Fibroblast of lung (primary cell): Measurements from ENCODE around the gene WWP2. TPM values are rescaled to one million over a fixed set of nuclear protein-coding genes. Genes with fewer than 3 reads are reported as not detected.

Experiments
- DNase-seq, 2 donors: peaks; one replicate each; pipeline versions ENCODE4 v3.0.0 to v3.0.0-alpha.2; 2010; ENCODE audit warnings: low read depth in 2 of 2
- H2AFZ ChIP-seq: 2 replicates; pipeline ENCODE4 v1.5.1; 2012; ENCODE audit warnings: low read length, control low read depth, inconsistent platforms
- H3K27ac ChIP-seq: 2 replicates; pipeline ENCODE4 v1.5.1; 2011; ENCODE audit warnings: low read length, control low read depth; ENCODE audit not compliant: insufficient read depth
- H3K27me3 ChIP-seq: 2 replicates; pipeline ENCODE4 v1.5.1; 2011; ENCODE audit warnings: mild to moderate bottlenecking, low read length; ENCODE audit not compliant: control insufficient read depth, insufficient read depth
- H3K36me3 ChIP-seq: 2 replicates; pipeline ENCODE4 v1.5.1; 2011; ENCODE audit warnings: low read length; ENCODE audit not compliant: control insufficient read depth, insufficient read depth
- H3K4me1 ChIP-seq: 2 replicates; pipeline ENCODE4 v1.5.1; 2011; ENCODE audit warnings: low read length; ENCODE audit not compliant: control insufficient read depth, insufficient read depth; ENCODE audit errors: extremely low read depth
- H3K4me2 ChIP-seq: 2 replicates; pipeline ENCODE4 v1.5.1; 2011; ENCODE audit warnings: low read length, control low read depth; ENCODE audit not compliant: insufficient read depth; ENCODE audit errors: extremely low read depth
- H3K4me3 ChIP-seq, 4 experiments: fragments of 200-600 bp in 1 of 4; sonication (generic) in 1 of 4; replicated peaks in 1 of 4; 2 replicates each; pipeline ENCODE4 v1.5.1; 2011 to 2016; ENCODE audit warnings: low read length in 4 of 4, low read depth in 3 of 4, mild to moderate bottlenecking in 3 of 4, control low read depth in 2 of 4, inconsistent platforms in 1 of 4, mixed read lengths in 1 of 4; ENCODE audit not compliant: insufficient read depth in 1 of 4; ENCODE audit errors: control extremely low read depth in 1 of 4
- H3K79me2 ChIP-seq: 2 replicates; pipeline ENCODE4 v1.5.1; 2012; ENCODE audit warnings: mild to moderate bottlenecking, low read length, inconsistent platforms; ENCODE audit not compliant: control insufficient read depth, insufficient read depth
- H3K9ac ChIP-seq: 2 replicates; pipeline ENCODE4 v1.5.1; 2011; ENCODE audit warnings: mild to moderate bottlenecking, low read length, control low read depth; ENCODE audit not compliant: insufficient read depth
- H3K9me3 ChIP-seq: 2 replicates; pipeline ENCODE4 v1.5.1; 2012; ENCODE audit warnings: low read depth, low read length; ENCODE audit not compliant: control insufficient read depth, insufficient read depth
- H4K20me1 ChIP-seq: 2 replicates; pipeline ENCODE4 v1.5.1; 2011; ENCODE audit warnings: low read length; ENCODE audit not compliant: control insufficient read depth, insufficient read depth; ENCODE audit errors: extremely low read depth
- EZH2 ChIP-seq: IDR thresholded peaks from 2 replicates; pipeline ENCODE4 v1.5.1; 2012; ENCODE audit warnings: low read length, control low read depth, mild to moderate bottlenecking; ENCODE audit errors: missing control alignments
- polyA plus RNA-seq, 2 donors: library from polyadenylated mRNA; depleted of rRNA in 1 of 2; stranded (reverse) in 1 of 2; unstranded in 1 of 2; fragments of >200 nt; gene quantifications; 2 replicates each; pipeline ENCODE4 v1.2.1, GENCODE V29; 2011 to 2012; ENCODE audit warnings: missing spikeins in 1 of 2
- total RNA-seq: library from RNA; depleted of rRNA; stranded (reverse); fragments of >200 nt; gene quantifications from 2 replicates; pipeline ENCODE4 v1.2.1, GENCODE V29; 2014
- TF ChIP-seq, protein P1 (sequence below), 2 donors: IDR thresholded peaks in 1 of 2; conservative IDR thresholded peaks in 1 of 2; 1 replicate in 1 of 2; 2 replicates in 1 of 2; pipeline ENCODE4 v1.5.1; 2011 to 2012; ENCODE audit warnings: low read length in 2 of 2, control low read depth in 1 of 2, inconsistent platforms in 1 of 2, low read depth in 1 of 2, mild to moderate bottlenecking in 1 of 2

WWP2 gene
- total and polyA plus RNA-seq, 2 donors (not counting 1 experiment from before 2014, with no cell fraction given): 16.3 to 28.5 TPM

DNA sequence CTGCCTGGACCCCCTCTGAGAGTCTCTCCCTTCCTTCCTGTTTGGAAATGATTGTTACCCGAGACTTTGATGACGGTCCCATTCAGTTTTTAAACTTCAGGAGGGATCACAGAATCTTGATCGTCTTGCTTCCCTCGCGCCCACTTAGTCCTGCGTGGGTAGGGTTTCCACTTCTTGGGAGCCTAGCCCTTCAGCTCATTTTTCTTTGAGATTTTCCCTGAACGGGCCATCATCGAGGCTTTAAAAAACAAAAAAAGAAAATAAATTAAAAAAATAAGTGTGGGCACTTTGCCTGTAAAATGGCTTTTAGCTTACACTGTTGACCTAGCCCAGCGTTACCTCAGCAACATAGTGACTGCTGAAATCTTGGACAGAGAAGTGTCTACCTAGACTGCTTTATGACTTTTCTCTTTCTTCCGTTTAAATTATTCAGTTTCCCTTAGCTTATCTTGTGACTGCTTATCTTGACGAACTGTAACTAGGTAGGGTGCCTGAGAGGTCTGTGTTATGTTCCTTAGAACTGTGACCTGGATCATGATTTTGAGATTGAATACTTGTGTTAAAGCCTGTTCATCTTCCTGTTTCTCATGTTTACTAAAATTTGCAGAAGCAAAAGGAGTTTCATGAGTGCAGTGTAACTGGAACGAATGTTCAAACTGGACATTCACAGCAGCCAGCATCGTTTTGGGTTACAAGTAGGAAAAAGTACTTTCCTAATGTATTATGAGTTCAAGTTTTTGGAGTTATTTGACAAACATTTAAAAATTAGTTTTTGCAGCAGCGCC, 874 bp downstream of the WWP2 start:
- H3K9ac ChIP-seq: peak overlapping the region; percentile 82

DNA sequence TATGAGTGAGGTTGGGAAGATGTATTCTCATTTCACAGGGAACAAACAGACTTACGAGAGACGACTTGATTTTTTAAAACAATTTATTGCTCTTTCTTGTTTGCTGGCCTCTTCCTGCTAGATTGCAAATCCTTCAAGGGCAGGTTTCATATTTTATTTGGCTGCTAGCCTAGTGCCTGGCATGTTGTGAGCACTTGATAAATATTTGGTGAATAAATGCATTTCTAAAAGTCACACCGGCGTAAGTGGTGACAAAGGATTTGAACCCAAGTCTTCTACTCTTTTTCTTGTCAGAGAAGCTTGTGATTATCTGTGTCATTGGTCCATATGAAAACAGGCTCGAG, 1.4 kb downstream of the WWP2 start:
- Histone ChIP-seq H3K27me3 (no peaks in the 10 kb centered on the region), H2AFZ (no peak overlapping the region), H3K27ac (no peak overlapping the region), H3K9me3 (no peaks in the 10 kb centered on the region), H3K9ac (no peak overlapping the region), H3K79me2 (peaks cover 7% of the 10 kb centered on the region), H4K20me1 (no peaks in the 10 kb centered on the region), H3K36me3 (no peaks in the 10 kb centered on the region), H3K4me1 (peaks cover 2% of the 10 kb centered on the region), H3K4me3 (peak overlapping the region; percentile 71 to 95 (median 94)), H3K4me2 (peak overlapping the region; percentile 88)
- TF ChIP-seq, protein P1, sequence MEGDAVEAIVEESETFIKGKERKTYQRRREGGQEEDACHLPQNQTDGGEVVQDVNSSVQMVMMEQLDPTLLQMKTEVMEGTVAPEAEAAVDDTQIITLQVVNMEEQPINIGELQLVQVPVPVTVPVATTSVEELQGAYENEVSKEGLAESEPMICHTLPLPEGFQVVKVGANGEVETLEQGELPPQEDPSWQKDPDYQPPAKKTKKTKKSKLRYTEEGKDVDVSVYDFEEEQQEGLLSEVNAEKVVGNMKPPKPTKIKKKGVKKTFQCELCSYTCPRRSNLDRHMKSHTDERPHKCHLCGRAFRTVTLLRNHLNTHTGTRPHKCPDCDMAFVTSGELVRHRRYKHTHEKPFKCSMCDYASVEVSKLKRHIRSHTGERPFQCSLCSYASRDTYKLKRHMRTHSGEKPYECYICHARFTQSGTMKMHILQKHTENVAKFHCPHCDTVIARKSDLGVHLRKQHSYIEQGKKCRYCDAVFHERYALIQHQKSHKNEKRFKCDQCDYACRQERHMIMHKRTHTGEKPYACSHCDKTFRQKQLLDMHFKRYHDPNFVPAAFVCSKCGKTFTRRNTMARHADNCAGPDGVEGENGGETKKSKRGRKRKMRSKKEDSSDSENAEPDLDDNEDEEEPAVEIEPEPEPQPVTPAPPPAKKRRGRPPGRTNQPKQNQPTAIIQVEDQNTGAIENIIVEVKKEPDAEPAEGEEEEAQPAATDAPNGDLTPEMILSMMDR (conservative IDR thresholded peaks at IDR 0.05 in 1 of 2, IDR thresholded peaks at IDR 0.05 in 1 of 2; ENCODE audit: low read depth in 1 of 2, low read length in 2 of 2): no peak
- no peak for TF ChIP-seq EZH2
- no peak for DNase-seq

More for the DNA sequence above, 874 bp downstream of the WWP2 start:
- no peaks in the 10 kb centered on the region for H4K20me1 ChIP-seq
- H3K36me3 ChIP-seq: no peaks in the 10 kb centered on the region
- DNase-seq: peak; percentile 40 to 47
- H3K79me2 ChIP-seq: peaks cover 7% of the 10 kb centered on the region
- TF ChIP-seq, protein P1 (conservative IDR thresholded peaks at IDR 0.05 in 1 of 2, IDR thresholded peaks at IDR 0.05 in 1 of 2; ENCODE audit: low read depth in 1 of 2, low read length in 2 of 2): no peak
- no peak for TF ChIP-seq EZH2
- H3K4me1 ChIP-seq: peaks cover 2% of the 10 kb centered on the region
- no peaks in the 10 kb centered on the region for H3K9me3 ChIP-seq
- peak overlapping the region; percentile 71 to 95 (median 94) for H3K4me3 ChIP-seq
- no peaks in the 10 kb centered on the region for H3K27me3 ChIP-seq
- H2AFZ ChIP-seq: peak overlapping the region; percentile 88
- H3K4me2 ChIP-seq: peak overlapping the region; percentile 88
- H3K27ac ChIP-seq: peak overlapping the region; percentile 80

GRCh38 chr16:69767459-69768229, 5.5 kb downstream of the WWP2 start:
- H3K27me3 ChIP-seq: no peaks in the 10 kb centered on the region
- H3K4me3 ChIP-seq: no peak overlapping the region
- H2AFZ ChIP-seq: no peak overlapping the region
- H3K36me3 ChIP-seq: no peaks in the 10 kb centered on the region
- TF ChIP-seq EZH2: no peak
- TF ChIP-seq, protein P1 (conservative IDR thresholded peaks at IDR 0.05 in 1 of 2, IDR thresholded peaks at IDR 0.05 in 1 of 2; ENCODE audit: low read depth in 1 of 2, low read length in 2 of 2): no peak
- H3K9me3 ChIP-seq: no peaks in the 10 kb centered on the region
- peaks cover 7% of the 10 kb centered on the region for H3K79me2 ChIP-seq
- H3K4me1 ChIP-seq: no peaks in the 10 kb centered on the region
- H3K4me2 ChIP-seq: no peak overlapping the region
- H4K20me1 ChIP-seq: no peaks in the 10 kb centered on the region
- H3K9ac ChIP-seq: no peak overlapping the region
- no peak for DNase-seq
- no peak overlapping the region for H3K27ac ChIP-seq
